Chondrocyte (in vitro differentiated cells): Measurements from ENCODE around the gene RASA2. TPM values are rescaled to one million over a fixed set of nuclear protein-coding genes. Genes with fewer than 3 reads are reported as not detected.

Experiments
- DNase-seq: peaks from one replicate; pipeline ENCODE4 v3.0.0; 2021; ENCODE audit warnings: mixed read lengths, low spot score
- H3K27ac Mint-ChIP-seq: one replicate; pipeline ENCODE4 v1.8.0; 2021; ENCODE audit warnings: mild to moderate bottlenecking, moderate library complexity, mixed read lengths; ENCODE audit not compliant: unreplicated experiment
- H3K27me3 Mint-ChIP-seq: 2 replicates; pipeline ENCODE4 v1.8.0; 2021; ENCODE audit warnings: low read depth, mixed read lengths
- H3K36me3 Mint-ChIP-seq: 2 replicates; pipeline ENCODE4 v1.8.0; 2021; ENCODE audit warnings: low read depth, mixed read lengths
- H3K4me1 Mint-ChIP-seq: 2 replicates; pipeline ENCODE4 v1.8.0; 2021; ENCODE audit warnings: low read depth, mild to moderate bottlenecking, mixed read lengths
- H3K4me3 Mint-ChIP-seq: one replicate; pipeline ENCODE4 v1.8.0; 2021; ENCODE audit warnings: mild to moderate bottlenecking, moderate library complexity, mixed read lengths; ENCODE audit not compliant: unreplicated experiment
- H3K9me3 Mint-ChIP-seq: 2 replicates; pipeline ENCODE4 v1.8.0; 2021; ENCODE audit warnings: low read depth, mixed read lengths
- total RNA-seq: library from RNA; stranded (reverse); gene quantifications from 3 replicates; pipeline ENCODE4 v1.2.1, GENCODE V29; 2021
- TF ChIP-seq, protein P1 (sequence below): fragments of 200-600 bp; sonication (generic); IDR thresholded peaks from 2 replicates; pipeline ENCODE4 v1.5.0; 2021; ENCODE audit warnings: antibody characterized with exemption, mild to moderate bottlenecking, moderate library complexity

Gene RASA2
- total RNA-seq, 1 donor from 2014 or later, result 8.5 TPM

DNA sequence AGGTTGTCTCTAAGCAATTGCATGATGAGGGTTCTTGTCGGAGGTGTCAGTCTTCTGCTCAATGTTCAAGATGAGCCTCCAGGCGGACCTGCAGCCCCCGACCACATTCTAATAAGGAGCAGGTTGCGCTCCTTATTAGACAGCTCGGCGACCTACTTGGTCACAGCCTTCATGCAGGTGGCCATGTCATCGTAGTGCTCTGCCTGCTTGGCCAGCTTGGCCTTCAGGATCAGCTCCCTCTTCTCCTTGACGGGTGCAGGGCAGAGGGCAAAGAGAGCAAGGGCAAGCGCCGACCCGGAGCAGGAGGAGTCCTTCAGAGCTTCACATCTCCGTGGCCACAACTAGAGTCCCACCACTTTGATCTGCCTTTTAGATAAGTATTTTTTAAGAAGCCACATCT, 113.5 kb downstream of the RASA2 start:
- TF ChIP-seq, protein P1, sequence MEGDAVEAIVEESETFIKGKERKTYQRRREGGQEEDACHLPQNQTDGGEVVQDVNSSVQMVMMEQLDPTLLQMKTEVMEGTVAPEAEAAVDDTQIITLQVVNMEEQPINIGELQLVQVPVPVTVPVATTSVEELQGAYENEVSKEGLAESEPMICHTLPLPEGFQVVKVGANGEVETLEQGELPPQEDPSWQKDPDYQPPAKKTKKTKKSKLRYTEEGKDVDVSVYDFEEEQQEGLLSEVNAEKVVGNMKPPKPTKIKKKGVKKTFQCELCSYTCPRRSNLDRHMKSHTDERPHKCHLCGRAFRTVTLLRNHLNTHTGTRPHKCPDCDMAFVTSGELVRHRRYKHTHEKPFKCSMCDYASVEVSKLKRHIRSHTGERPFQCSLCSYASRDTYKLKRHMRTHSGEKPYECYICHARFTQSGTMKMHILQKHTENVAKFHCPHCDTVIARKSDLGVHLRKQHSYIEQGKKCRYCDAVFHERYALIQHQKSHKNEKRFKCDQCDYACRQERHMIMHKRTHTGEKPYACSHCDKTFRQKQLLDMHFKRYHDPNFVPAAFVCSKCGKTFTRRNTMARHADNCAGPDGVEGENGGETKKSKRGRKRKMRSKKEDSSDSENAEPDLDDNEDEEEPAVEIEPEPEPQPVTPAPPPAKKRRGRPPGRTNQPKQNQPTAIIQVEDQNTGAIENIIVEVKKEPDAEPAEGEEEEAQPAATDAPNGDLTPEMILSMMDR, result no peak
- Mint-ChIP-seq H3K9me3 (peaks cover 9% of the 10 kb centered on the region), H3K27me3 (no peaks in the 10 kb centered on the region), H3K4me3 (no peak overlapping the region), H3K4me1 (peaks cover 23% of the 10 kb centered on the region), H3K27ac (peak overlapping the region; percentile 19), H3K36me3 (peaks cover 21% of the 10 kb centered on the region)
- DNase-seq, result no peak

DNA sequence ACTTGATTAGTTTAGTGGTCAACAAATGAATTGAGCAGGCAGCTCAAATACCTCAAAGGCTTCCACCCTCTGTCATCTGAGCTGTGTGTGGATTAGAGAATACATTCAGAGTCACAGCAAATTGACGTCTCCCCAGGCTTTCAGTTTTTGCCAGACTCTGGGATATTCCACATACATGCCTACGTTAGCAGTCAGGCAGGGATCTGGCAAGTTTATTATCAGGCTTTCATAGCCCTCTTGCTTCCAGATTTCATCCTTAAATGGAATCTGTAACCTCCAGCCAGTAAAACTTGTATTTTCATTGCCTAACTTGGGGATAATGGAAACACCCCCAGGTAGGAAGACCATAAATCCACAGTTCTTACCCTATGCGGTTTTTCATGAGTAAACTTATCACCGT, 115.9 kb downstream of the RASA2 start:
- peaks cover 21% of the 10 kb centered on the region for H3K4me1 Mint-ChIP-seq
- no peaks in the 10 kb centered on the region for H3K27me3 Mint-ChIP-seq
- H3K4me3 Mint-ChIP-seq, result no peak overlapping the region
- peaks cover 16% of the 10 kb centered on the region for H3K36me3 Mint-ChIP-seq
- peaks cover 9% of the 10 kb centered on the region for H3K9me3 Mint-ChIP-seq
- TF ChIP-seq, protein P1, result no peak
- H3K27ac Mint-ChIP-seq, result no peak overlapping the region
- DNase-seq, result no peak

DNA sequence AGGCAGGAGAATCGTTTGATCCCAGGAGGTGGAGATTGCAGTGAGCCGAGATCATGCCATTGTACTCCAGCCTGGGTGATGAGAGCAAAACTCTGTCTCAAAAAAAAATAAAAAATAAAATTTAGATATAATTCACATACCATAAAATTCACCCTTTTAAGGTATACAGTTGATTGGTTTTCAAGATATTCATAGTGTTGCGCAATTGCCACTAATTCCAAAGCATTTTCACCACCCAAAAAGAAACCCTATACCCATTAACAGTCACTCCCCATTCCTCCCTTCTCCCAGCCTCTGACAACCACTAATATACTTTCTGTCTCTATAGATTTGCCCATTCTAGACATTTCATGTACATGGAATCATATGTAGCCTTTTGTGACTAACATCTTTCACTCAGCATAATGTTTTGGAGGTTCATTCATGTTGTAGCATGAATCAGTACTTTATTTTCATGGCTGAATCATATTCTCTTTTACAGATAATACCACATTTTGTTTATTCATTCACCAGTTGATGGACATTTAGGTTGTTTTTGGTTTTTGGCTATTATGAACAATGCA, 116.7 kb downstream of the RASA2 start:
- no peaks in the 10 kb centered on the region for H3K27me3 Mint-ChIP-seq
- peaks cover 17% of the 10 kb centered on the region for H3K36me3 Mint-ChIP-seq
- TF ChIP-seq, protein P1, result no peak
- DNase-seq, result no peak
- H3K4me1 Mint-ChIP-seq, result peaks cover 26% of the 10 kb centered on the region
- no peak overlapping the region for H3K4me3 Mint-ChIP-seq
- no peak overlapping the region for H3K27ac Mint-ChIP-seq
- H3K9me3 Mint-ChIP-seq, result peaks cover 9% of the 10 kb centered on the region

DNA sequence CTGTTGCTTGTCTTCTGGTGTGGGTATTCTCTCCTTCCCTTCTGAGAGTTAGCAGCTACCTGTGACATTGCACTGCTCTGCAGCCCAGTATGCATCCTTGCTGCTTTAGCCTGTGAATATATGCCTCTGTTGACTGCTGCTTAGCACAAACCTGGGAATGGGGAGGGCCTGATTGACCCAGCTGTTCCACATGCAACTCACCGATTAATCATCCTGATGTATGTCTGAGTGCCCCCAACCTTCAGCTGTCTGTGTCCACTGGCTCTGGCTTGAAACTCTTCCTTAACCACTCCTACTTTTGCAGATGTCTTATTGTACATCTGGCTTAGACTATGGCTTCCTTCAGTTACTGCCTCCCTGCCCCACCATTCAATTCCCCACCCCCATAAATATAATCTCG, 119.1 kb downstream of the RASA2 start:
- peaks cover 5% of the 10 kb centered on the region for H3K9me3 Mint-ChIP-seq
- H3K4me3 Mint-ChIP-seq, result no peak overlapping the region
- no peak overlapping the region for H3K27ac Mint-ChIP-seq
- H3K36me3 Mint-ChIP-seq, result peaks cover 16% of the 10 kb centered on the region
- no peak for DNase-seq
- TF ChIP-seq, protein P1, result no peak
- peaks cover 17% of the 10 kb centered on the region for H3K4me1 Mint-ChIP-seq
- H3K27me3 Mint-ChIP-seq, result no peaks in the 10 kb centered on the region

GRCh38 chr3:141608438-141608837, 121.6 kb downstream of the RASA2 start:
- Mint-ChIP-seq H3K27ac (no peak overlapping the region), H3K27me3 (no peaks in the 10 kb centered on the region), H3K4me1 (peaks cover 17% of the 10 kb centered on the region), H3K36me3 (peaks cover 15% of the 10 kb centered on the region), H3K4me3 (no peak overlapping the region), H3K9me3 (peaks cover 2% of the 10 kb centered on the region)
- TF ChIP-seq, protein P1, result no peak
- DNase-seq, result no peak
